Measurements from ENCODE around the gene DOCK2.

The DOCK2 gene

DNA sequence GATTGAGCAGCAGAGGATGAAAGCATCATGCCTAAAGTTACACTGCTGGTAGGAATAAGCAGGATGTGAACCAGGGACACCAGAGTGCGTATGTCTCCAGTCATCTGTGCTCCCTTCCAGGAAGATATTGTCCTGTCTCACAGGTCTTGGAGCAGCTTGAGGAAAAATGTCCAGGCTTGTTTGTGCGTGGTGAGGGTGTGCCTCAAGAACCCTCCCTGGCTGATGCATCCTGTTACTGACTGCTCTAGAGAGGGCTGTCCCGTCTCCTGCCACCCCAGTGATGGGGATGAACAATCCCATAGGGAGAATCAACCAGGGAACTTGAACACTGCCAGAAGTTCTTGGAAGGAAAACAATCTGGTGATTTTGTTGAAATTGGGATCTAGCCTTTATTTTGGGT is 211.2 kb downstream of the DOCK2 start:
- in situ Hi-C loops (cut with MboI; ENCODE audit: low pct_unique_long_range_greater_than_20kb, low sequenced_read_pairs, unreplicated experiment): no loop called here
- no peak for DNase-seq (ENCODE audit: low spot score)
- TF ChIP-seq, protein P1, sequence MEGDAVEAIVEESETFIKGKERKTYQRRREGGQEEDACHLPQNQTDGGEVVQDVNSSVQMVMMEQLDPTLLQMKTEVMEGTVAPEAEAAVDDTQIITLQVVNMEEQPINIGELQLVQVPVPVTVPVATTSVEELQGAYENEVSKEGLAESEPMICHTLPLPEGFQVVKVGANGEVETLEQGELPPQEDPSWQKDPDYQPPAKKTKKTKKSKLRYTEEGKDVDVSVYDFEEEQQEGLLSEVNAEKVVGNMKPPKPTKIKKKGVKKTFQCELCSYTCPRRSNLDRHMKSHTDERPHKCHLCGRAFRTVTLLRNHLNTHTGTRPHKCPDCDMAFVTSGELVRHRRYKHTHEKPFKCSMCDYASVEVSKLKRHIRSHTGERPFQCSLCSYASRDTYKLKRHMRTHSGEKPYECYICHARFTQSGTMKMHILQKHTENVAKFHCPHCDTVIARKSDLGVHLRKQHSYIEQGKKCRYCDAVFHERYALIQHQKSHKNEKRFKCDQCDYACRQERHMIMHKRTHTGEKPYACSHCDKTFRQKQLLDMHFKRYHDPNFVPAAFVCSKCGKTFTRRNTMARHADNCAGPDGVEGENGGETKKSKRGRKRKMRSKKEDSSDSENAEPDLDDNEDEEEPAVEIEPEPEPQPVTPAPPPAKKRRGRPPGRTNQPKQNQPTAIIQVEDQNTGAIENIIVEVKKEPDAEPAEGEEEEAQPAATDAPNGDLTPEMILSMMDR (IDR thresholded peaks at IDR 0.05; ENCODE audit: extremely low read depth, insufficient read depth, missing control alignments): no peak

DNA sequence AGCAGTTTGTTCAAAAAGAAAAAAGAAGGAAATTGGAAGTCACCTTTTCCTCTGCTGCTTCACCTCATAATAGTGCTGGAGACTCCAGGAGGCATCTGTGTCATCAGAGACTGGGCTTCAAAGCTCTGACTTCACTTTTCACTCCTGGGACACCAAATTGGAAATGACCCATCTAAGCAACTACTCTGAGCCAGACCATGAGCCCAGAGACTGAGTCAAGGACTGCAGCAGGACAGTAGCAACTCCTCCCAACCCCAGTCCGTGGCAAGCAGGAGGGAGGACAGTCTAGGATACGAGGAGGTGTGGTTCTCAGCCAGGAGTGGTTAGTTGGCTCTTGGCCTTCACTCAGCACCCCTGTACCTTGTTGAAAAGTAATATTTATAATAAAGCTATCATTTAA is 211.7 kb downstream of the DOCK2 start:
- DNase-seq (ENCODE audit: low spot score): no peak
- TF ChIP-seq, protein P1 (IDR thresholded peaks at IDR 0.05; ENCODE audit: extremely low read depth, insufficient read depth, missing control alignments): no peak
- in situ Hi-C loops (cut with MboI; ENCODE audit: low pct_unique_long_range_greater_than_20kb, low sequenced_read_pairs, unreplicated experiment): no loop called here

DNA sequence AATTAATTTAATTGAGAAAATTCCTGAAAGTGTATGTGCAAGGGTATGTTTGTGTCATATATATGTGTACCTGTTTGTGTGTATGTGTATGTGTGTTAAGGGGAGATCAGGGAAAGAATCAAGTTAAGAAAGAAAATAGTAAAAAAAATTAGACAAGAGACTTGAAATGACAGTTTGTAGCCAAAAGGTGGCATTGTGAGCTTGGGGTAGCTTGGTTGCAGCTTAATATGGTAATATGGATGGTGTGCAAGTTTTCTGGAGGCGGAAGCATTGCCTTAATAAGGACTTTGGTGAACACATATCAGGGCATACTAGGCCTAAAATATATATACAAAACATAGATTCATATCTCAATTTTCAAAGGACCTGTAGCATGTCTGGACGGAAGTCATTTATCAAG is 213.3 kb downstream of the DOCK2 start:
- TF ChIP-seq, protein P1 (IDR thresholded peaks at IDR 0.05; ENCODE audit: extremely low read depth, insufficient read depth, missing control alignments): no peak
- no peak for DNase-seq (ENCODE audit: low spot score)
- in situ Hi-C loops (cut with MboI; ENCODE audit: low pct_unique_long_range_greater_than_20kb, low sequenced_read_pairs, unreplicated experiment): no loop called here

DNA sequence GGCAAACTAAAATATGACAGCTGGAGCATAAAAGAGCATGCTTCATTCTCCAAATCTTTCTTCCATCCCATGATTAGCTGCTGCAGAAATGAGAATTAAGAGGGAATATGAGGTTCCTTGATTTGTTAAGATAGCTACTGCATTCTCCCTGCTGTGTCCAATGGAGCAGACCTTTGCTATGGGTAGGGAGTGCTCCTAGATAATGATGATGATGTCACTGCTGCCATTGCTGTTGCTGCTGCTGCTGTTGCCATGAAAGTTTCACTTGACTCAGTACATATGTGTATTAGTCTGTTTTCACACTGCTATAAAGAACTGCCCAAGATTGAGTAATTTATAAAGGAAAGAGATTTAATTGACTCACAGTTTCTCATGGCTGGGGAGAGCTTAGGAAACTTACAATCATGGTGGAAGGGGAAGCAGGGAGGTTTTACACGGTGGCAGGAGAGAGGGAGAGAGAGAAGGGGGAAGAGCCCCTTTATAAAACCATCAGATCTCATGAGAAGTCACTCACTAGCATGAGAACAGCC is 214.3 kb downstream of the DOCK2 start:
- TF ChIP-seq, protein P1 (IDR thresholded peaks at IDR 0.05; ENCODE audit: extremely low read depth, insufficient read depth, missing control alignments): no peak
- in situ Hi-C loops (cut with MboI; ENCODE audit: low pct_unique_long_range_greater_than_20kb, low sequenced_read_pairs, unreplicated experiment): no loop called here
- DNase-seq (ENCODE audit: low spot score): no peak

DNA sequence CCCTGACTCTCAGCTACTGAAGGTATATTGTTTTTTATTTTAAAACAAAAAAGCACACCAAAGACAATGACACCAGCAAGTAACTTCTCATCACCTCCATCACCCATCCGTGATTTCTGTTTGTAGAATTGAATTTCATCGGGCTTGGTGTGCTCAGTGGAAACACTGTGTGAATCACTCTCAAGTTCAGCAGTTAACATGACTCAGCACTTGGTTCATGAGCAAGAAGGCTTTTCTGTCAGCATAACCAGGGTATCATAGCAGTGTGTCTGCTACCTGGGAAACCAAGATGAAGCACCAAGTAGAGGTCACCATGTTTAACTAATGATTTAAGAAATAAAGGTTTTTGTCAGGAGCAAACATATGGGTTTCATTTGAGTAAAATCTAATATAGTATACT is 219.5 kb downstream of the DOCK2 start:
- in situ Hi-C loops (cut with MboI; ENCODE audit: low pct_unique_long_range_greater_than_20kb, low sequenced_read_pairs, unreplicated experiment): no loop called here
- no peak for DNase-seq (ENCODE audit: low spot score)
- TF ChIP-seq, protein P1 (IDR thresholded peaks at IDR 0.05; ENCODE audit: extremely low read depth, insufficient read depth, missing control alignments): no peak

DNA sequence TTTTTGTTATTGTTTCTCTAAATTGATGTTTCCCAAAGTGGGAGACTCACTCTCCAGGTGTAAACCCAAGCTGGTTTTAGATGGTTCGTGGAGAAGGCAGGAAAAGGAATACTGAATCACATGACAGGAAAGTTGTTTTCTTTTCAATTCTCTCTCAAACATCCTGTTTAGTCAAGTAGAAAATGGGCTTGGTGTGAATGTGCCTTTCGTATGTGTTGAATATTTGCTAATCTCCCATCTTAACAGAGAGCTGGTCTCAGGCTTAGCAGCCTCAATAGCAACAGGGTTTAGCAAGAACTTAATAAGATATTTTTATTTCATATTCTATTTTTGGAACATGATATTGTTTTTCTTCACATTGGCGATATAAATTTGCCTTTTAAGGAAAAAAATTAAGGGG is 223.5 kb downstream of the DOCK2 start:
- in situ Hi-C loops (cut with MboI; ENCODE audit: low pct_unique_long_range_greater_than_20kb, low sequenced_read_pairs, unreplicated experiment): no loop called here
- DNase-seq (ENCODE audit: low spot score): no peak
- TF ChIP-seq, protein P1 (IDR thresholded peaks at IDR 0.05; ENCODE audit: extremely low read depth, insufficient read depth, missing control alignments): no peak

DNA sequence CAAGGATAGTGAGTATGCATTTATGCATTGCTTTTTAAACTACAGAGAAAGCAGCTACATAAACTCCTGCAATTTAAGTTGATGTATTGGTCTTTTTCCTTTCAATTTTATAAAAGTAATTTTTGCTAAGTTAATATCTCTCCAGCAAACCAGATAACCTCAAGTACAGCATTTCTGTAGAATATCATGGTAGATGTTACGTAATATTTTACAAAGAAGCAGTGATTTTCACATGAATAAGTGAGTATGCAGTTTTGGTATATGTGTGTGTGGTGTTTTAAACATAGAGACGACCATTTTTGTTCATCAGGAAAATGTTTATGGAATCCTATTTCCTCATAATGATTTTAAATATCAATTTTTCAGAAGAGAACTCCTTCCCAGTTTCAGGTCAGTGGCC is 224.4 kb downstream of the DOCK2 start:
- TF ChIP-seq, protein P1 (IDR thresholded peaks at IDR 0.05; ENCODE audit: extremely low read depth, insufficient read depth, missing control alignments): no peak
- DNase-seq (ENCODE audit: low spot score): no peak
- in situ Hi-C loops (cut with MboI; ENCODE audit: low pct_unique_long_range_greater_than_20kb, low sequenced_read_pairs, unreplicated experiment): no loop called here

All from GM13977 (cell line).